Pericardium fibroblast (primary cell): ENCODE data around the gene TPSD1. TPM values are rescaled to one million over a fixed set of nuclear protein-coding genes. Genes with fewer than 3 reads are reported as not detected.

Experiments
- total RNA-seq: library from RNA; depleted of rRNA; stranded (reverse); fragments of >200 nt; gene quantifications from 2 replicates; pipeline ENCODE4 v1.2.3, GENCODE V29; 2015

The TPSD1 gene
- not detected in 2 replicates for total RNA-seq

DNA sequence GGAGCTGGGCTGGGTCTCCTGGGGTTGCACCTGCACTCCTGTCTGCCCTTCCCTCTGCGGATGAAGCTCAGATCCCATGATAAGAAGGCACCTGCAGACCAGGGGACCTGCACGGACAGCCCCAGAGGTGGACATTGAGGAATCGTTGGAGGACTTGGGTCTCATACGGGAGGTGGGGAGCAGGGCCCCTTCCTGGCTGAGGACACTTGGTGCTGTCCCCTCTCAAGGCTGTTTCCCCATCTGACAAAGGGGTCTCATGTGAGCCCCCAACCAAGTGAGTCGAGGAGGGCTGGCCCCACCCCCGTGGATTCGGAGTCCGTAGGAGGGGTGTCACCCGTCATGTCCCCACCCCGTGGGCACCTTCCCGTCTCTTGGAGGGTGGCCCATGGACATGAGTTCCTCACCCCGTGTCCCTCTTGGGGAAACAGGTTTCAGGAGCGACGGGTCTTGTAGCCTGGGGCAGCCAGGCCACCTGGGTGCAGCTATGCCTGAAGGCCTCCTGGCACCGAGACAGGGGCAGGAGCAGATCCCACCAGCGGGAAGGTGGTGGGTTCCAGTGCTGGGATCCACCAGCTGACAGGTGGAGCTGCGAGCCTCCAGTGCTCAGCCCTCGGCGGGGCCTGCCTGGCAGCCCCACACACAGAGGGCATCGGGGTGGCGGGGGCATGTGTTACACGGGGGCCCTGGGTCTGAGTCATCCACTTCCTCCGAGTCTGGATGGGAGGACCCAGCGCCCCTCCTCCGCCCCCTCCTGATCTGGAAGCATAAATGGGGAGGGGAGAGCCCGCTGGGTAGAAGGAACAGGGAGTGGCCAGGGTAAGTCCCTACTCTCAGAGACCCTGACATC lies at the start of gene TPSD1:
Gene TPSD1 (plus strand): TSS at position 794 of the 847 bp plus-strand sequence. CDS start 212 bp downstream, outside the sequence.

DNA sequence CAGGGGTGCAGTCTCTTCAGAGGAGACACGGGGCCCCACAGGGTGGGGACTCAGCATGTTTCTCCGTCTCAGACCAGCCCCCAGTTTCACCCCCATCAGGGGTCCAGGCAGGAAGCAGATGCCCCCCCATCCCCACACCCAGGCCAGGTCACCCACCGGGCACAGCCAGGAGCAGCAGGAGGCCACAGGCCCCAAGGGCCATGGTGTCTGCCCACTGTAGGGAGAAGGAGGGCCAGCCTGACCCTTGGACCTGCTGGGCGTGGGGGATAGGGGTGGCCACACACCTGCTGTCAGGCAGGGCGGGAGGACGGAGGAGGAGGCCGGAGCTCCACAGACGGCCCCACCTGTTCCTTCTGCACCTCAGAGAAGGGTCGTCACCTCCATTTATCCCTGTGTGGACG lies 30.8 kb upstream of the TPSD1 start, which contains the start of gene TPSG1:
Gene TPSG1 (minus strand): TSS at position 218 of the 401 bp plus-strand sequence. CDS start 16 bp downstream, at position 202.

DNA sequence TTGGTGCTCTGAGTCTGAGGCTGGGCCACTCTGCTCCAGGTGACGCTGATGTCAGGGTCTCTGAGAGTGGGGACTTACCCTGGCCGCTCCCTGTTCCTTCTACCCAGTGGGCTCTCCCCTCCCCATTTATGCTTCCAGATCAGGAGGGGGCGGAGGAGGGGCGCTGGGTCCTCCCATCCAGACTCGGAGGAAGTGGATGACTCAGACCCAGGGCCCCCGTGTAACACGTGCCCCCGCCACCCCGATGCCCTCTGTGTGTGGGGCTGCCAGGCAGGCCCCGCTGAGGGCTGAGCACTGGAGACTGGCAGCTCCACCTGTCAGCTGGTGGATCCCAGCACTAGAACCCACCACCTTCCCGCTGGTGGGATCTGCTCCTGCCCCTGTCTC lies 25.8 kb upstream of the TPSD1 start, which contains the start of gene TPSB2:
Gene TPSB2 (minus strand): TSS at position 101 of the 387 bp plus-strand sequence. CDS start 233 bp downstream, outside the sequence.

DNA sequence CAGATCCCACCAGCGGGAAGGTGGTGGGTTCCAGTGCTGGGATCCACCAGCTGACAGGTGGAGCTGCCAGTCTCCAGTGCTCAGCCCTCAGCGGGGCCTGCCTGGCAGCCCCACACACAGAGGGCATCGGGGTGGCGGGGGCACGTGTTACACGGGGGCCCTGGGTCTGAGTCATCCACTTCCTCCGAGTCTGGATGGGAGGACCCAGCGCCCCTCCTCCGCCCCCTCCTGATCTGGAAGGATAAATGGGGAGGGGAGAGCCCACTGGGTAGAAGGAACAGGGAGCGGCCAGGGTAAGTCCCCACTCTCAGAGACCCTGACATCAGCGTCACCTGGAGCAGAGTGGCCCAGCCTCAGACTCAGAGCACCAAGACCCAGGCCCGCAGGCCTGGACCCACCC lies 15.4 kb upstream of the TPSD1 start, which contains the start of gene TPSAB1:
Gene TPSAB1 (plus strand): TSS at position 270 of the 400 bp plus-strand sequence. CDS start 234 bp downstream, outside the sequence.

Other genes with a start within 250 kb of the TPSD1 start
- not detected in 2 replicates for gene SSTR5, start 183.3 kb upstream of the TPSD1 start, total RNA-seq
- not detected in 2 replicates for gene C1QTNF8, start 159.8 kb upstream of the TPSD1 start, total RNA-seq
- gene CACNA1H, start 103.0 kb upstream of the TPSD1 start, total RNA-seq: 2.6 and 2.8 TPM in 2 replicates
- gene TPSG1, start 30.8 kb upstream of the TPSD1 start, total RNA-seq: not detected in 2 replicates
- not detected in 2 replicates for gene TPSB2, start 25.9 kb upstream of the TPSD1 start, total RNA-seq
- gene TPSAB1, start 15.4 kb upstream of the TPSD1 start, total RNA-seq: not detected in 2 replicates
- gene UBE2I, start 53.6 kb downstream of the TPSD1 start, total RNA-seq: 34.5 and 67.3 TPM in 2 replicates
- 0.09 and 0.12 TPM in 2 replicates for gene BAIAP3, start 77.6 kb downstream of the TPSD1 start, total RNA-seq
- gene TSR3, start 95.8 kb downstream of the TPSD1 start, total RNA-seq: 77.6 and 105 TPM in 2 replicates
- 43.7 and 70.5 TPM in 2 replicates for gene GNPTG, start 95.9 kb downstream of the TPSD1 start, total RNA-seq
- gene UNKL, start 158.6 kb downstream of the TPSD1 start, total RNA-seq: 8.8 and 14.0 TPM in 2 replicates
- gene UQCC4, start 164.7 kb downstream of the TPSD1 start, total RNA-seq: 12.9 and 22.3 TPM in 2 replicates
- gene PERCC1, start 175.0 kb downstream of the TPSD1 start, total RNA-seq: not detected in 2 replicates
- 0.26 and 0.58 TPM in 2 replicates for gene CCDC154, start 188.5 kb downstream of the TPSD1 start, total RNA-seq
- 64.2 and 80.8 TPM in 2 replicates for gene CLCN7, start 219.0 kb downstream of the TPSD1 start, total RNA-seq
- gene PTX4, start 232.9 kb downstream of the TPSD1 start, total RNA-seq: 1.9 TPM in 1 of 2 replicates, not detected in the other
- gene TELO2, start 237.3 kb downstream of the TPSD1 start, total RNA-seq: 14.7 and 19.1 TPM in 2 replicates